ENCODE measurements around the gene DNAJC4.

The DNAJC4 gene

GRCh38 chr11:64203421-64204079, 26.8 kb upstream of the DNAJC4 start:
- H3K9ac ChIP-seq (ENCODE audit: low read length), result no peak overlapping the region
- no peak overlapping the region for H2AFZ ChIP-seq (ENCODE audit: low read length)
- no peak overlapping the region for H3K27ac ChIP-seq (ENCODE audit: low read depth, low read length, poor library complexity, severe bottlenecking)

GRCh38 chr11:64204080-64204440, 26.3 kb upstream of the DNAJC4 start:
- peaks cover 39% of the 10 kb centered on the region for H3K4me1 ChIP-seq (ENCODE audit: insufficient read depth, low read length, severe bottlenecking)
- no peaks in the 10 kb centered on the region for H3F3A ChIP-seq (ENCODE audit: insufficient read depth, low read length)

More at GRCh38 chr11:64203421-64204079, 26.8 kb upstream of the DNAJC4 start:
- Histone ChIP-seq H3K9me2 (ENCODE audit: low read depth, low read length) (no peaks in the 10 kb centered on the region), H3K36me3 (ENCODE audit: insufficient read depth, low read length) (peaks cover 76% of the 10 kb centered on the region), H3F3A (ENCODE audit: insufficient read depth, low read length) (no peaks in the 10 kb centered on the region), H4K20me1 (ENCODE audit: insufficient read depth, low read length) (no peaks in the 10 kb centered on the region), H3K4me3 (ENCODE audit: low read depth, low read length, poor library complexity, severe bottlenecking) (no peak overlapping the region), H3K4me1 (ENCODE audit: insufficient read depth, low read length, severe bottlenecking) (peaks cover 34% of the 10 kb centered on the region), H3K9me3 (ENCODE audit: low read length) (no peaks in the 10 kb centered on the region), H3K27me3 (ENCODE audit: insufficient read depth, low read length) (no peaks in the 10 kb centered on the region), H3K79me2 (ENCODE audit: insufficient read depth, low read length) (no peaks in the 10 kb centered on the region), H3K4me2 (ENCODE audit: low read length) (no peak overlapping the region)
- TF ChIP-seq CTCF (IDR thresholded peaks at IDR 0.05; ENCODE audit: low read length) (no peak), EZH2 (IDR thresholded peaks at IDR 0.05; ENCODE audit: borderline replicate concordance, low read length) (no peak)

GRCh38 chr11:64204464-64204989, 25.8 kb upstream of the DNAJC4 start:
- Histone ChIP-seq H3K9ac (ENCODE audit: low read length) (no peak overlapping the region), H3K4me3 (ENCODE audit: low read depth, low read length, poor library complexity, severe bottlenecking) (no peak overlapping the region), H3F3A (ENCODE audit: insufficient read depth, low read length) (no peaks in the 10 kb centered on the region), H3K9me2 (ENCODE audit: low read depth, low read length) (no peaks in the 10 kb centered on the region), H4K20me1 (ENCODE audit: insufficient read depth, low read length) (no peaks in the 10 kb centered on the region), H3K79me2 (ENCODE audit: insufficient read depth, low read length) (no peaks in the 10 kb centered on the region), H3K36me3 (ENCODE audit: insufficient read depth, low read length) (peaks cover 73% of the 10 kb centered on the region), H2AFZ (ENCODE audit: low read length) (no peak overlapping the region), H3K4me2 (ENCODE audit: low read length) (no peak overlapping the region), H3K27me3 (ENCODE audit: insufficient read depth, low read length) (no peaks in the 10 kb centered on the region), H3K9me3 (ENCODE audit: low read length) (no peaks in the 10 kb centered on the region), H3K4me1 (ENCODE audit: insufficient read depth, low read length, severe bottlenecking) (peaks cover 41% of the 10 kb centered on the region), H3K27ac (ENCODE audit: low read depth, low read length, poor library complexity, severe bottlenecking) (peak overlapping the region; percentile 82)
- TF ChIP-seq EZH2 (IDR thresholded peaks at IDR 0.05; ENCODE audit: borderline replicate concordance, low read length) (no peak), CTCF (IDR thresholded peaks at IDR 0.05; ENCODE audit: low read length) (peak; percentile 86)

More at GRCh38 chr11:64204080-64204440, 26.3 kb upstream of the DNAJC4 start:
- no peak for TF ChIP-seq EZH2 (IDR thresholded peaks at IDR 0.05; ENCODE audit: borderline replicate concordance, low read length)
- no peak for TF ChIP-seq CTCF (IDR thresholded peaks at IDR 0.05; ENCODE audit: low read length)
- Histone ChIP-seq H3K79me2 (ENCODE audit: insufficient read depth, low read length) (no peaks in the 10 kb centered on the region), H3K4me3 (ENCODE audit: low read depth, low read length, poor library complexity, severe bottlenecking) (no peak overlapping the region), H3K36me3 (ENCODE audit: insufficient read depth, low read length) (peaks cover 76% of the 10 kb centered on the region), H4K20me1 (ENCODE audit: insufficient read depth, low read length) (no peaks in the 10 kb centered on the region), H3K9ac (ENCODE audit: low read length) (no peak overlapping the region), H3K27ac (ENCODE audit: low read depth, low read length, poor library complexity, severe bottlenecking) (no peak overlapping the region), H3K4me2 (ENCODE audit: low read length) (no peak overlapping the region), H3K27me3 (ENCODE audit: insufficient read depth, low read length) (no peaks in the 10 kb centered on the region), H3K9me3 (ENCODE audit: low read length) (no peaks in the 10 kb centered on the region), H3K9me2 (ENCODE audit: low read depth, low read length) (no peaks in the 10 kb centered on the region), H2AFZ (ENCODE audit: low read length) (no peak overlapping the region)

All from OCI-LY1 (cell line).